Hepatocyte (in vitro differentiated cells): Measurements from ENCODE around the gene SART1. TPM values are rescaled to one million over a fixed set of nuclear protein-coding genes. Genes with fewer than 3 reads are reported as not detected.

Experiments used
- DNase-seq: peaks from one replicate; pipeline ENCODE4 v3.0.0-alpha.2; 2016; ENCODE audit warnings: low spot score
- H2AFZ ChIP-seq: fragments of 200-600 bp; sonication (generic); 2 replicates; pipeline ENCODE4 v1.6.0; 2016; ENCODE audit warnings: antibody characterized with exemption, mild to moderate bottlenecking
- H3K27ac ChIP-seq: fragments of 200-600 bp; sonication (generic); 2 replicates; pipeline ENCODE4 v1.5.1; 2016; ENCODE audit warnings: mild to moderate bottlenecking
- H3K27me3 ChIP-seq: fragments of 200-600 bp; sonication (generic); 2 replicates; pipeline ENCODE4 v1.6.1; 2016
- H3K36me3 ChIP-seq: fragments of 200-600 bp; sonication (generic); replicated peaks from 2 replicates; pipeline ENCODE4 v1.5.1; 2016; ENCODE audit warnings: low read depth; ENCODE audit not compliant: insufficient read depth
- H3K4me1 ChIP-seq: fragments of 200-600 bp; sonication (generic); 2 replicates; pipeline ENCODE4 v1.5.1; 2016; ENCODE audit warnings: mild to moderate bottlenecking, moderate library complexity; ENCODE audit not compliant: insufficient read depth
- H3K4me2 ChIP-seq: fragments of 200-600 bp; sonication (generic); 2 replicates; pipeline ENCODE4 v1.6.0; 2016
- H3K4me3 ChIP-seq: fragments of 200-600 bp; sonication (generic); 2 replicates; pipeline ENCODE4 v1.5.1; 2016; ENCODE audit warnings: mild to moderate bottlenecking
- H3K79me2 ChIP-seq: fragments of 200-600 bp; sonication (generic); 2 replicates; pipeline ENCODE4 v1.6.0; 2017; ENCODE audit warnings: mild to moderate bottlenecking
- H3K9me2 ChIP-seq: fragments of 200-600 bp; sonication (generic); replicated peaks from 2 replicates; pipeline ENCODE4 v1.6.0; 2017; ENCODE audit warnings: mild to moderate bottlenecking; ENCODE audit not compliant: insufficient read depth
- H3K9me3 ChIP-seq: fragments of 200-600 bp; sonication (generic); 2 replicates; pipeline ENCODE4 v1.5.1; 2016; ENCODE audit warnings: low read depth, mild to moderate bottlenecking
- H4K20me1 ChIP-seq: fragments of 200-600 bp; sonication (generic); 2 replicates; pipeline ENCODE4 v1.6.0; 2016; ENCODE audit warnings: mild to moderate bottlenecking; ENCODE audit not compliant: insufficient read depth, poor library complexity, severe bottlenecking
- CTCF ChIP-seq: fragments of 200-600 bp; sonication (generic); IDR thresholded peaks from 2 replicates; pipeline ENCODE4 v1.5.1; 2016; ENCODE audit warnings: antibody characterized with exemption, mild to moderate bottlenecking; ENCODE audit not compliant: poor library complexity
- EZH2 ChIP-seq: fragments of 200-600 bp; sonication (generic); IDR thresholded peaks from 2 replicates; pipeline ENCODE4 v1.6.1; 2016; ENCODE audit warnings: antibody characterized with exemption, mild to moderate bottlenecking, borderline replicate concordance
- EZH2phosphoT487 ChIP-seq: fragments of 200-600 bp; sonication (generic); IDR thresholded peaks from one replicate; pipeline ENCODE4 v1.6.1; 2018; ENCODE audit warnings: antibody characterized with exemption, mild to moderate bottlenecking, low read depth, moderate library complexity; ENCODE audit not compliant: unreplicated experiment, severe bottlenecking
- WGBS: methylation state at CpG from one replicate; pipeline ENCODE4 v1.1.6; 2016; ENCODE audit warnings: low lambda C conversion rate; ENCODE audit errors: missing lambda C conversion rate; 5-methylcytosine and 5-hydroxymethylcytosine counted together
- polyA plus RNA-seq: library from polyadenylated mRNA; unstranded; fragments of >200 nt; fragmentation: Nextera tagmentation; extraction: Ambion mirVana; gene quantifications from 2 replicates; pipeline ENCODE4 v1.2.1, GENCODE V29; 2016
- total RNA-seq: library from RNA; depleted of rRNA; stranded (reverse); fragments of >200 nt; gene quantifications from 2 replicates; pipeline ENCODE4 v1.2.3, GENCODE V29; 2014

SART1 gene
- total and polyA plus RNA-seq, 2 experiments from 2014 or later: 32.5 to 34.1 TPM

GRCh38 chr11:65958774-65959420 lies 2.6 kb upstream of the SART1 start:
- no peaks in the 10 kb centered on the region for H3K27me3 ChIP-seq
- no peak overlapping the region for H3K27ac ChIP-seq
- WGBS: 67% methylated on average over 17 of the region's 17 CpGs
- peaks cover 23% of the 10 kb centered on the region for H3K79me2 ChIP-seq
- H3K9me2 ChIP-seq: no peaks in the 10 kb centered on the region
- no peak overlapping the region for H3K4me2 ChIP-seq
- H2AFZ ChIP-seq: no peak overlapping the region
- no peak for DNase-seq
- H4K20me1 ChIP-seq: peaks cover 3% of the 10 kb centered on the region
- no peak overlapping the region for H3K4me3 ChIP-seq
- TF ChIP-seq CTCF: no peak
- no peak for TF ChIP-seq EZH2phosphoT487
- no peak for TF ChIP-seq EZH2
- no peaks in the 10 kb centered on the region for H3K9me3 ChIP-seq
- H3K4me1 ChIP-seq: peaks cover 11% of the 10 kb centered on the region
- no peaks in the 10 kb centered on the region for H3K36me3 ChIP-seq

GRCh38 chr11:65960824-65961266 lies 689 bp upstream of the SART1 start:
- Histone ChIP-seq H4K20me1 (peaks cover 3% of the 10 kb centered on the region), H3K9me2 (no peaks in the 10 kb centered on the region), H3K9me3 (no peaks in the 10 kb centered on the region), H3K4me2 (peak overlapping the region; percentile 77), H3K27ac (peak overlapping the region; percentile 88), H3K79me2 (peaks cover 28% of the 10 kb centered on the region), H3K4me1 (peaks cover 11% of the 10 kb centered on the region), H2AFZ (peak overlapping the region; percentile 65), H3K36me3 (no peaks in the 10 kb centered on the region), H3K27me3 (no peaks in the 10 kb centered on the region), H3K4me3 (peak overlapping the region; percentile 38)
- DNase-seq: no peak
- 64% methylated on average over 16 of the region's 16 CpGs for whole genome bisulfite sequencing
- TF ChIP-seq CTCF: no peak
- TF ChIP-seq EZH2phosphoT487: no peak
- TF ChIP-seq EZH2: no peak

GRCh38 chr11:65962141-65962564 lies 619 bp downstream of the SART1 start:
- H3K4me1 ChIP-seq: peaks cover 11% of the 10 kb centered on the region
- DNase-seq: no peak
- H3K4me2 ChIP-seq: peak overlapping the region; percentile 89
- H3K9me3 ChIP-seq: no peaks in the 10 kb centered on the region
- H3K27ac ChIP-seq: no peak overlapping the region
- H2AFZ ChIP-seq: peak overlapping the region; percentile 72
- TF ChIP-seq CTCF (no peak), EZH2phosphoT487 (no peak), EZH2 (no peak)
- H3K4me3 ChIP-seq: peak overlapping the region; percentile 44
- H3K36me3 ChIP-seq: no peaks in the 10 kb centered on the region
- peaks cover 3% of the 10 kb centered on the region for H4K20me1 ChIP-seq
- peaks cover 28% of the 10 kb centered on the region for H3K79me2 ChIP-seq
- H3K9me2 ChIP-seq: no peaks in the 10 kb centered on the region
- WGBS: 14% methylated on average over 13 of the region's 13 CpGs
- no peaks in the 10 kb centered on the region for H3K27me3 ChIP-seq
